8988T (cell line): ENCODE data around the gene MBD6.
"Not testable (repeated sequence)": the region's sequence is repeated elsewhere in the genome, so short reads cannot be mapped to it uniquely, and the experiment has no call there.

ENCODE experiments used
- DNase-seq: peaks from one replicate; pipeline ENCODE4 v3.0.0; 2011

MBD6 gene

DNA sequence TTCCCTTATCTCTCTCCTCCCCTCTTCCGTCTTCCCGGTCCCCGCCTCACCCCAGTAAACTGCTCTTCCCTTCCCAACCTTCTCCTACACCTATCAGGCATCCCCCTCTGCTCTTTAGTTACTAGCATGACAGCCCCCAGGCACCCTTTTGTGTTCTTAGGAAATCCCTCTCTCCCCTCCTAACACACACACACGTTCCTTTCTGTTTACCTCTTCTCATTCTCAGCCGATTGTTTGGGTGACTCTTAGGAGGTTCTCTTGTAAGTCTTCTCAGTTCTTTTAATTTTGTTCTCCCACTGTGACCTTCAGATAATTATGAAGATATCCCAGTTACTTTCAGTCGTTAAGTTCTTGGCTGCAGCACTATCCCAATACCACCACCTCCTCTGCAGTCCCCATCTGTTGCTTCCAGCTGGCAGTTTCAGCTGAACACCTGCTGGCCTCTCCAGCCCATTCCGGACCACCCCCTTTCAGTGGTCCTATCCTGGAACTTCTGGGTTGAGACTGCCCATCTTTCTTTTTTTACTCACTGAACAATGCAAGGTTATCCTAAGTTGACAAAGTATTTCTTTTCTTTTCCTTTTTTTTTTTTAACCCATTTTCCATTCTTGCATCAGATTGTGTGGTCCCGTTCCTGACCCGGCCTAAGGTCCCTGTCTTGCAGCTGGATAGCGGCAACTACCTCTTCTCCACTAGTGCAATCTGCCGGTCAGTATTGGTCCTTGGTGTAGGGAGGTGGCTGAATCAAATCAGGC lies 34.0 kb upstream of the MBD6 start:
- no peak for DNase-seq

DNA sequence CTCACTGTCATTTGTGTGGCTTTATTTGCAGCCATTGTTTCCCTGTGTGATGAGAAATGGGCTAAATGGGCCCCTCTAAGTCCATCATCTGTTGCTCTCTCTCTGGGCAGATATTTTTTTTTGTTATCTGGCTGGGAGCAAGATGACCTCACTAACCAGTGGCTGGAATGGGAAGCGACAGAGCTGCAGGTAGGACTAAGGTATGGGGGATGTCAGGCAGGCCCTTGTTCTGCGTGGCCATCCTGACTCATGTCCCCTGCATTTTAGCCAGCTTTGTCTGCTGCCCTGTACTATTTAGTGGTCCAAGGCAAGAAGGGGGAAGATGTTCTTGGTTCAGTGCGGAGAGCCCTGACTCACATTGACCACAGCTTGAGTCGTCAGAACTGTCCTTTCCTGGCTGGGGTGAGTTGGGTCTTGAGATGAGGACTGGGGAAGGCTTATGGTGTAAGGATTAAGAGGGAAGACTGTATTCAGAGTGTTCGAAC lies 33.4 kb upstream of the MBD6 start:
- DNase-seq: no peak

DNA sequence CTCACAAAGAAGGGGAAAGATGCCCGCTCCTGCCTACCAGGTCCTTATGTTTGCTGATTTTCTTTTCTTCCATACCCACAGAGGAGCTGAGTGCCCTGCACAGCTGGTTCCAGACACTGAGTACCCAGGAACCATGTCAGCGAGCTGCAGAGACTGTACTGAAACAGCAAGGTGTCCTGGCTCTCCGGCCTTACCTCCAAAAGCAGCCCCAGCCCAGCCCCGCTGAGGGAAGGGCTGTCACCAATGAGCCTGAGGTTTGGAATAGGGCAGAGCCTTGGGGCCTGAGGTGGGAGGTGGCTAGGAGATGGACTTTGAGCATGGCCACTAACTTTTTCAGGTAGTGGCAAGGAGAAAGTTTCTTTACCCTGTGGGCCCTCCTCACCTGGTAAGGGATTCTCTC lies 32.5 kb upstream of the MBD6 start:
- DNase-seq: no peak

DNA sequence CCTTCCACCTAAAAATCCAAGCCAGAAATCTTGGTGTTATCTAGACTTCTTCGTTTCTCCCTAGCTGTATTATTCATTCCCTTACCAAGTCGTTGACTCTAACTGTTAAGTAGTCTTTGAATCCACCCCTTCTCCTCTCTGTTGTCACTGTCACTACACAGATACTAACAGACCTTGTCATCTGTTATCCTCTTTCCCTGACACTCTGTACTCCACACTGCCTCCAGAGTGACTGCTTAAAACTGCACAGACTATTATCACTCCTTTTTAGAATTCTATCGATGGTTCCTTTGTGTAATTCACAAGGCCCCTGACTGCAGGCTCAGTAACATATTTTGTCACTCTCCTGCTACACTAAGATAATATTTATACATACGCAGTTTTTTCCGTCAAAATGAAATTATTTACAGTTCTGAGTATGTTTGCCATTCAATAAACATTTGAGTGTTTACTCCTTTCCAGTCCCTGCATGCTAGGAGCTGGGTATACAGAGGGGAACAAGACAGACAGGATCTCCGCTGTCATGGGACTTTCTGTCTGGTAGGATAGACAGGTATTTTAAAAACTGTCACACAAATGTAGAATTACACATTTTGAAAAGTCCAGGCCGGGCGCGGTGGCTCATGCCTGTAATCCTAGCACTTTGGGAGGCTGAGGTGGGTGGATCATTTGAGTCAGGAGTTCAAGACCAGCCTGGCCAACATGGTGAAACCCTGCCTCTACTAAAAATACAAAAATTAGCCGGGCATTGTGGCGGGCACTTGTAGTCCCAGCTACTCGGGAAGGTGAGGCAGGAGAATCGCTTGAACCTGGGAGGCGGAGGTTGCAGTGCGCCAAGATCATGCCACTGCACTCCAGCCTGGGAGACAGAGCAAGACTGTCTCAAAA lies 31.0 kb upstream of the MBD6 start:
- no peak for DNase-seq

DNA sequence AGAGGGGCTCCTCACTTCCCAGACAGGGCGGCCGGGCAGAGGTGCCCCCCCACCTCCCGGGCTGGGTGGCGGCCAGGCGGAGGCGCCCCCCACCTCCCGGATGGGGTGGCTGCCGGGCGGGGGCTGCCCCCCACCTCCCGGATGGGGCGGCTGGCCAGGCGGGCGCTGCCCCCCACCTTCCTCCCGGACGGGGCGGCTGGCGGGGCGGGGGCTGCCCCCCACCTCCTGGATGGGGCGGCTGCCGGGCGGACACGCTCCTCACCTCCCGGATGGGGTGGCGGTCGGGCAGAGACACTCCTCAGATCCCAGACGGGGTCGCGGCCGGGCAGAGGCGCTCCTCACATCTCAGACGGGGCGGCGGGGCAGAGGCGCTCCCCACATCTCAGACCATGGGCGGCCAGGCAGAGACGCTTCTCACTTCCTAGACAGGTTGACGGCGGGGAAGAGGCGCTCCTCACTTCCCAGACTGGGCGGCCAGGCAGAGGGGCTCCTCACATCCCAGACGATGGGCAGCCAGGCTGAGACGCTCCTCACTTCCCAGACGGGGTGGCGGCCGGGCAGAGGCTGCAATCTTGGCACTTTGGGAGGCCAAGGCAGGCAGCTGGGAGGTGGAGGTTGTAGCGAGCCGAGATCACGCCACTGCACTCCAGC lies 27.4 kb upstream of the MBD6 start:
- not testable (repeated sequence) for DNase-seq

DNA sequence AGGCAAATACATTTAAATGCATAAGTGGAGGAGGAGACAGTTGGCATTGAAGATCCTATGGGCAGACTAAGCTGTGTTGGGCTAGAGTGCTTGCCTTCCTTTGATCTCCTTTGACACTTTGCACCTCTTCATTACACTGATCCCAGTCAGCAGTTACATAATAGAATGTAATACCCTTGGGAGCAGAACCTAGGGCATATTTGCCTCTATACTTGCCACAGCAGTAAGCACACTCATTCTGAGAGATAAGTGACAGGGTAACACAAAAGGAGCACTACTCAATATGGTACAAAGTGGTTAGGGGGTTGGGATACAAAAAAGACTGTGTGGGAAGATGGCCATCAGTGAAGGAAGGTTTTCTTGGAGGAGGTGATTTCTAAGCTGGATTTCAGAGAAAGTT lies 25.8 kb upstream of the MBD6 start:
- DNase-seq: no peak

DNA sequence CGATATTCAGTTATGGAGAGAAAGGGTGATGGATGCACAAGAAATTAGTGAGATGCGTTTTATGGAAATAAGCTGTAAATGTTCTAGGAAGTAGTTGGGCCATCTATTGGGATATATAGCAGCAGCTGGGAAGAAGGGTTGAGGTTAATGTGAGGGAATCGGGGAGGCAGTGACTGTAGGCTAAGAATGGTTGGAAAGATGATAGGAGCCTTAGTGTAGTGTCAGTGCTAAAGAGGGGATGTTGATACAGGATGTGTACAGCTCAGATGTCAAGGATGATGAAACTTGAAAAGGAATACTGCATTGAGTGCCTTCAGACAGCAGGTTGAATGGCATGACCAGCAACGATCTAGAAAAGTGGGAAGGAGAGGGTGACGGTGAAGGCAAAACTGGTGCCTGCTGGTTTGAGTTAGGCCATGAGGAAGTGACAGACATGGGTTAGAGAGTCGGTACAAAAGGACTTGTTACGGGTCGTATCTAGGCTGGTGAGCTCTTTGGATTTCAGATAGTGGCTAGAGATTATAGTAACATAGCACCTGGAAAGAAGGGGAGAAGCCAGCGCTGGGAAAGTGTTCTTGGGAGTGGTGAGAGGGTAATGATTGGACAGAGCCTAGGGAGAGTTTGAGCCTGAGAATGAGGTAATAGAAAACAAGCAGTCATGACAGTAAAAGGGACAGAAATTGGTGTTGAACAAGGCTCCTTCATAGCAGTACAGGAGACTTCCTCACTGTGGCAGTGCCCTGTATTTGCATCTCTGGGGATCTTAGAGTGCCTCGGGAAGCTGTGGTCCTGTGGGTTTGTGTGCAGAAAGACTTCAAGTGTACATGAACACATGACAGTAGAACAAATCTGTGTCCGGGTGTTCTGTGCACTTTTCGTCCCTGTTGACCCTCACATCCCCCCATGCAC lies 25.1 kb upstream of the MBD6 start:
- DNase-seq: no peak

DNA sequence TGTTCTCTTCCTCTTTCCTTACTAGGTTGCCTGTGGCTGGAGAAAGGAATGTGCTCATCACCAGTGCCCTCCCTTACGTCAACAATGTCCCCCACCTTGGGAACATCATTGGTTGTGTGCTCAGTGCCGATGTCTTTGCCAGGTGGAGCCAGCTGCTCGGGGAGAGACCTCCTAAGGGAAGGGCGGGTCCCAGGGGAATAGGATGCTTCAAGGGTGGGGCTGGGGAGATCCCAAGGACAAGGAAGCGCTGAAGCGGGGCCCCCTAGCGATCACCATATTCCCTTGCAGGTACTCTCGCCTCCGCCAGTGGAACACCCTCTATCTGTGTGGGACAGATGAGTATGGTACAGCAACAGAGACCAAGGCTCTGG lies 24.5 kb upstream of the MBD6 start:
- DNase-seq: no peak

DNA sequence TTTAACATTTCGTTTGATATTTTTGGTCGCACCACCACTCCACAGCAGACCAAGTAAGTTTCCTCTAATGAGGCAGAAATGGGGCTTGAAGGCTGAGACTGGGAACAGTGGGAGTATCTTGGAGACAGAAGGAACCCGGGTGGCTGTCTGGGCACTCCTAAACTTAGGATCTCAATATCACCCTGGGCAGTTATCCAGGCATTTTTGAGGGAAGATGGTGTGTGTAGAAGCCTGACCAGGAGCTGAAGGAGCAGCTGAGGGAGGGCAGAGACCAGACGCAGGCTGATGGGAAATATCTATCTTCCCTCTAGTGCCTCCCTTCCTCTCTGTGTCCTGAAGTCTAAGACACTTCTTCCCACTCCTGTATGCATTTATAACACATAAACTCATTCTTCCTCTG lies 24.1 kb upstream of the MBD6 start:
- DNase-seq: no peak

DNA sequence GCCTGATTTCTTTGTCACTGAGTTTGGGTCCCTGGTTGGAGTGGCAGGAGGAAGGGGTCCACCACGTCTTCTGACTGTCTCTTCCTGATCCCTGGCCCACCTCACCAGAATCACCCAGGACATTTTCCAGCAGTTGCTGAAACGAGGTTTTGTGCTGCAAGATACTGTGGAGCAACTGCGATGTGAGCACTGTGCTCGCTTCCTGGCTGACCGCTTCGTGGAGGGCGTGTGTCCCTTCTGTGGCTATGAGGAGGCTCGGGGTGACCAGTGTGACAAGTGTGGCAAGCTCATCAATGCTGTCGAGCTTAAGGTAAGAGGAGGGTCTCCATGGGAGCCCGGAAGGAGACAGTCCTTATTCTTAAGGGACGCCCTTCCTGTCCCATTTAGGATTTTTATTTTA lies 22.4 kb upstream of the MBD6 start:
- DNase-seq: no peak

DNA sequence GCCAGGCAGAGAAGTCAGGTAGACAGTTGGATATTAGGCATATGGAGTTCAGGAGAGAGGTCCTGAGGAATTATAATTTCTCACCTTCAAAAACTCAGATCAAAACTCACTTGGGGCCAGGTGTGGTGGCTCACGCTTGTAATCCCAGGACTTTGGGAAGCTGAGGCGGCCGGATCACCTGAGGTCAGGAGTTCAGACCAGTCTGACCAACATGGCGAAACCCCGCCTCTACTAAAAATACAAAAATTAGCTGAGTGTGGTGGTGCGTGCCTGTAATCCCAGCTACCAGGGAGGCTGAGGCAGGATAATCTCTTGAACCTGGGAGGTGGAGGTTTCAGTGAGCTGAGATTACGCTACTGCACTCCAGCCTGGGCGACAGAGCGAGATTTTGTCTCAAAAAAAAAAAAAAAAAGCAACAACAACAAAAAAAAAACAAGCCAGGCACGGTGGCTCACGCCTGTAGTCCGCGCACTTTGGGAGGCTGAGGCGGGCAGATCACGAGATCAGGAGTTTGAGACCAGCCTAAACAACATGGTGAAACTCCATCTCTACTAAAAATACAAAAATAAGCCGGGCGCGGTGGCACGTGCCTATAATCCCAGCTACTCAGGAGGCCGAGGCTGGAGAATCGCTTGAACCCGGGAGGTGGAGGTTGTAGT lies 20.2 kb upstream of the MBD6 start:
- not testable (repeated sequence) for DNase-seq

DNA sequence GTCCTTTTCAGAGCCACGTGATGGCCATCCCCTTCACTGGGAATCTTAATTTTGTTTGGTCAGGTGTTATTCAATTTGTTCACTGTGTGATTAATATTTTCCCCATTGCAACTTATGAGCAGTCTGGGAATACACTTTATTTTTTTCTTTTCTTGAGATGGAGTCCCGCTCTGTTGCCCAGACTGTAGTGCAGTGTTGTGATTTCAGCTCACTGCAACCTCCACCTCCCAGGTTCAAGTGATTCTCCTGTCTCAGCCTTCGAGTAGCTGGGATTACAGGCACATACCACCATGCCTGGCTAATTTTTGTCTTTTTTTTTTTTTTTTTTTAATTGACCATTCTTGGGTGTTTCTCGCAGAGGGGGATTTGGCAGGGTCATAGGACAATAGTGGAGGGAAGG lies 16.1 kb upstream of the MBD6 start:
- DNase-seq: not testable (repeated sequence)

DNA sequence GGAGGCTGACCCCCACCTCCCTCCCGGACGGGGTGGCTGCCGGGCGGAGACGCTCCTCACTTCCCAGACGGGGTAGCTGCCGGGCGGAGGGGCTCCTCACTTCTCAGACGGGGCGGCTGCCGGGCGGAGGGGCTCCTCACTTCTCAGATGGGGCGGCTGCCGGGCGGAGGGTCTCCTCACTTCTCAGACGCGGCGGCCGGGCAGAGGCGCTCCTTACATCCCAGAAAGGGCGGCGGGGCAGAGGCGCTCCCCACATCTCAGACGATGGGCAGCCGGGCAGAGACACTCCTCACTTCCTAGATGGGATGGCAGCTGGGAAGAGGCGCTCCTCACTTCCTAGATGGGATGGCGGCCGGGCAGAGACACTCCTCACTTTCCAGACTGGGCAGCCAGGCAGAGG lies 14.8 kb upstream of the MBD6 start:
- DNase-seq: not testable (repeated sequence)

DNA sequence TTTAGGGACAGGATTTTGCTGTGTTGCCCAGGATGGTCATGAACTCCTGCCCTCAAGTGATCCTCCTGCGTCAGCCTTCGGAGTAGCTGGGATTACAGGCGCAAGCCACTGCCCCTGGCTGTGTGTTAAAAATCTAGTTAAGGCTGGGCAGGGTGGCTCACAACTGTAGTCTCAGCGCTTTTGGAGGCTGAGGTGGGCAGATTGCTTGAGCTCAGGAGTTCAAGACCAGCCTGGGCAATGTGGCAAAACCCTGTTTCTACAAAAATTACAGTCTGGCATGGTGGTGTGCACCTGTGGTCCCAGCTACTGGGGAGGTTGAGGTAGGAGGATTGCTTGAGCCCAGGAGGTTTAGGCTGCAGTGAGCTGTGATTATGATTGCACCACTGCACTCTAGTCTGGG lies 11.5 kb upstream of the MBD6 start:
- DNase-seq: no peak

DNA sequence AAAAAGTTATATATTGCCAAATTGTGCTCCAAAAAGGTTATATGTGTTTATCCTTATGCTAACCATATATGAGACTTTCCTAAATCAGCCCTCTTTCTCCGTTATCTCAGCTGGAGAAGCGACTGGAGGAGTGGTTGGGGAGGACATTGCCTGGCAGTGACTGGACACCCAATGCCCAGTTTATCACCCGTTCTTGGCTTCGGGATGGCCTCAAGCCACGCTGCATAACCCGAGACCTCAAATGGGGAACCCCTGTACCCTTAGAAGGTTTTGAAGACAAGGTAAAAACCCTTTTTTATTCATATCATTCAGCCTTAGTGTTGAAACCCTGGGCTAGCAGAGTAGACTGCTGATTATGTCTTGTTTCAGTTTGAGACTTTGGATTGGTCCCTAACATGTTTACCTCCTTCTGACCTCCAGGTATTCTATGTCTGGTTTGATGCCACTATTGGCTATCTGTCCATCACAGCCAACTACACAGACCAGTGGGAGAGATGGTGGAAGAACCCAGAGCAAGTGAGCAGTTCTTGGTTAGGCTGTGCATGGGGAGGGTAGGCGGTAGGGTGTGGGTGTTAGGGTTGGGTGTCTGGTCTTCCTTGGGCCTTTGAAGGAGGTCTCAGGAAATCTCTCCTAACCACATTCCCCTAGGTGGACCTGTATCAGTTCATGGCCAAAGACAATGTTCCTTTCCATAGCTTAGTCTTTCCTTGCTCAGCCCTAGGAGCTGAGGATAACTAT lies 10.9 kb upstream of the MBD6 start:
- no peak for DNase-seq

DNA sequence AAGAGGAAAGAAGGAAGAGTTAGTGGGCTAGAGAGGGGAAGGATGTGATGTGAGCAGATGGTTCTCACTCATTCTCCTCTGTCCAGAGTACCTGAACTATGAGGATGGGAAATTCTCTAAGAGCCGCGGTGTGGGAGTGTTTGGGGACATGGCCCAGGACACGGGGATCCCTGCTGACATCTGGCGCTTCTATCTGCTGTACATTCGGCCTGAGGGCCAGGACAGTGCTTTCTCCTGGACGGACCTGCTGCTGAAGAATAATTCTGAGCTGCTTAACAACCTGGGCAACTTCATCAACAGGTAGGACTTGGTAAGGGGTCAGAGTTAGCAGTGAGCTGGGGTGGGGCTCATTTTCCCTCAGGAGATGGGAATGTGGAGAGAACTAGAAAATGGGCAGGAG lies 10.0 kb upstream of the MBD6 start:
- no peak for DNase-seq

DNA sequence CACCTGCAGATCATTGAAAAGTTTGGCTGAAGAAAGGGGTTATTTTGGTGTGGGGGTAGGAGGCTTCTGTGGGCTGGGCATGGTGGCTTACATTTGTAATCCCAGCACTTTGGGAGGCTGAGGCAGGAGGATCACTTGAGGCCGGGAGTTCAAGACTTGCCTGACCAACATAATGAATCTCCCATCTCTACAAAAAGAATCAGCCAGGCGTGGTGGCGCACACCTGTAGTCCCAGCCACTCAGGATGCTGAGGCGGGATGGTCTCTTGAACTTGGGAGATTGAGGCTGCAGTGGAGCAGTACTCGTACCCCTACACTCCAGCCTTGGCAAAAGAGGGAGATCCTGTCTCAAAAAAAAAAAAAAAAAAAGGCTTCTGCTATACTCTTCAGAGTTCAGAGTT lies 9.4 kb upstream of the MBD6 start:
- DNase-seq: no peak

DNA sequence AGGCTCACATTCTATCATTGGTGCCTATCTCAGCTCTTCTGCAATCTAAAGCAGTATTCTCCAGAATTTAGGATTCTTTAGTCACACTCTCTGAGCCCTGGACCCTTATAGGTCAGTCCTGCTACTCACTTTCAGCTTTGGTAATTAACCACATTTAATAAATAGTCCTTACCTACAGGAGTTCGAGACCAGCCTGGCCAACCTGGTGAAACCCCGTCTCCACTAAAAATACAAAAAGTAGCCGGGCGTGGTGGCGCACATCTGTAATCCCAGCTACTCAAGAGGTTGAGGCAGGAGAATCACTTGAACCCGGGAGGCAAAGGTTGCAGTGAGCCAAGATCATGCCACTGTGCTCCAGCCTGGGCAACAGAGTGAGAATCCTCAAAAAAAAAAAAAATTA lies 8.9 kb upstream of the MBD6 start:
- DNase-seq: not testable (repeated sequence)

DNA sequence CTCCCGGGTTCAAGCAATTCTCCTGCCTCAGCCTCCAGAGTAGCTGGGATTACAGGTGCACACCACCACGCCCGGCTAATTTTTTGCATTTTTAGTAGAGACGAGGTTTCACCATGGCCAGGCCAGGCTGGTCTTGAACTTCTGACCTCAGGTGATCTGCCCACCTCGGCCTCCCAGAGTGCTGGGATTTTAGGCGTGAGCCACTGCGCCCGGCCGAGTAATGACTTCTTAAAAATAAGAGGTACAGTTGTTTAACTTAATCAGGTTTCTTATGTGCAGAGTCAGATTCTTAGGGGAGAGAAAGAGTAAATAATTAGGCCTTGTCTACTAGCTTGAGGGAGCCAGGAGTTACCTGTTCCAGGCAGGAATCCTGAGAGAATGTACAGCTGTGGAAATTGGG lies 8.4 kb upstream of the MBD6 start:
- not testable (repeated sequence) for DNase-seq

DNA sequence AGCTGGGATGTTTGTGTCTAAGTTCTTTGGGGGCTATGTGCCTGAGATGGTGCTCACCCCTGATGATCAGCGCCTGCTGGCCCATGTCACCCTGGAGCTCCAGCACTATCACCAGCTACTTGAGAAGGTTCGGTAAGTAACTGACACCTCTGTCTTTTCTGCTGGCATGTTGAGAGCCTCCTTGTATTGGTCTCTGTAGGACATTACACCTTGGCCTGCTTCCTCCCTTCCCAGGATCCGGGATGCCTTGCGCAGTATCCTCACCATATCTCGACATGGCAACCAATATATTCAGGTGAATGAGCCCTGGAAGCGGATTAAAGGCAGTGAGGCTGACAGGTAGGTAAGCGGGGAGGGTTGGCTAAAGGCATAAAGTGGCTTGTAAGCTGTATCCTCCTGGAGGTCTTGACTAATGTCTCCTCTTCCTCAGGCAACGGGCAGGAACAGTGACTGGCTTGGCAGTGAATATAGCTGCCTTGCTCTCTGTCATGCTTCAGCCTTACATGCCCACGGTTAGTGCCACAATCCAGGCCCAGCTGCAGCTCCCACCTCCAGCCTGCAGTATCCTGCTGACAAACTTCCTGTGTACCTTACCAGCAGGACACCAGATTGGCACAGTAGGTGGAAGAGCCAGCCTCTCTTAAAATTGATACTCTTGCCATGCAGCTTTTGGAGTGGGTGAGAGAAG lies 7.8 kb upstream of the MBD6 start:
- no peak for DNase-seq
